Fibroblast of skin of scalp (primary cell): Measurements from ENCODE around the gene ADPGK.

Experiments
- DNase-seq: peaks from one replicate; pipeline ENCODE4 v3.0.0-alpha.2; 2013

Gene ADPGK

DNA sequence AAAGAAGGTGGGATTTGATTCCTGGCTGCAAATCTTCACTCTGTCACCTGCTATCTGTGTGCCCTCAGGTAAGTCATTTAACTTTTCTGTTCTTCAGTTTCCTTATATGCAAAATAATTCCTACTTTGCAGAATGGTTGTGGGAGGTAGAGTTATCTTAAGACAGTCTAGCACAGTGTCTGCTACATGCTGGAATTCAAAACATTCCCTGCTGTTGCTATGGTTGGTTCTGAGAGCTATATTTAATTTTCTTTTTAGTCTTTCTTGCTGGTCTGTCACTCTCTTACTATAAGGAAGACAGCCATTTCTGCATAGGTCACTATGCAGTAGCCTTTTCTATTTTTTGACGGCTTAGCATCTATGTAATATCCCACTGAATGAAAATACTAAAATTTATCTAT is 4.0 kb upstream of the ADPGK start:
- DNase-seq, result peak; percentile 29

DNA sequence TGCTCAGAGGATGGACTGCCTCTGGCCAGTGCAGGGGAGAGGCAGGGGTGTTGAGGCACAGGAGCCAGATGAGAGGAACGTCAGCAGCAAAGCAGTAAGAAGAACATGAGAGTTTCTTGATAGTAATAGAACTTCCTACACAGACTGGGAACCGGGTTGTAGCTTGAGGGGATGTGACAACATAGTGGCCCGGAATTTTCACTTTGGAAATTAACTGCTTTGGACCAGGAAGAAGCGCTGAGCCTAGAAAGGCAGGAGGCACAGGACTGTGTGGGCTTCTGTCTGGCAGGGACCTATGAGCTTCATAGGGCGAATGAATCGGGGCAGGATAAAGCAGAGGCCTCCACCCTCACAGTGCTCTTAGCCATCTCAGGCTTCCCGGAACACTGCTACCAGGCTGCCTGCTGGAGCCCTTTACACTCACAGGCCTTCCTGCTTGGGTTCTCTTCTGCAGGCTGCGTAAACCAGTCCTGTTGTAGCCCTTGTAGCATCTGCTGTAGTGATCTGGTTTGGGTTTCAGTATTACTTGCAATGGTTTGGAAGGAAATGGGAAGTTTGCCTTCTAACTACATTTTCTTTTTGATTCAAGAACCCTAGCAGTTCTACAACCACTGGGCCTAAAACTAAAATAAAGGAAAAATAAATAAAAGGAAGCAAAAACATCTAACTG is 3.3 kb upstream of the ADPGK start:
- DNase-seq, result no peak

DNA sequence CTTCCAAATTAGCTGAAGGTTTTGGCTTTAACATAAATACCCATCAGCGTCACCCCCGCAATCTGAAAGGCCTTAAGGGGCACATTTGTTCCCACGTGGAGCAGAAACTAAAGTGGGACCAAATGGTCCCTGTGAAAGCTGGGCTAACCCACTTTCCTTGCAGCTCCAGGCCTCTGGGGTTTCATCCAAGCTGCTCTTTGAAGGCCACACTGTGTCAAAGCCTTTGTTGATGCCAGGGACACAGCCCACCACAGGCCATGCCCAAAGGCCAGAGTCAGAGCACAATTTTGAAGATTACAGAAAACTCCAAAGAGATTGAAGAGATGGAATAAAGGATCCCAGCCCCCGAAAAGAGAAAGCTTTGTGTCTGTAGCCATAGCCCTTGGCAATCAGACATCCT is 2.7 kb upstream of the ADPGK start:
- no peak for DNase-seq

DNA sequence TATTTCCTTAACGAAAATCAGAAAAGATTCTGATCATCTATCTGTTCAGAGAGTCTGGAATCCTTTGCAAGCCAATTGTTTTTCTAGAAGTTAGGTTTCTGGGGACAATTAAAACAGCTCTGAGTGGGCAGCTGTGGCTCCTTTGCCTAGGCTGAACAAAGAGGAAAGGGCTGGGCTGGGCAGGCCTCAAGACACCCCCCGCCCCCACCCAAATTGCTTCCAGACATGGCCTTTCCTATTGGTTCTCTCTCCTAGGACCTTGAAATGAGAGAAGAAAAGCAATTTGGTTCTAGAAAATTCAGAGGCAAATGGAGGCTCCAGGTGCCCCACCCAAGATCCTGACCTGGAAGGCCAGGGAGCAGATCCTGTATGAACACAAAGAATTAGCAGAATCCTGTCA is 2.3 kb upstream of the ADPGK start:
- DNase-seq, result peak; percentile 64

DNA sequence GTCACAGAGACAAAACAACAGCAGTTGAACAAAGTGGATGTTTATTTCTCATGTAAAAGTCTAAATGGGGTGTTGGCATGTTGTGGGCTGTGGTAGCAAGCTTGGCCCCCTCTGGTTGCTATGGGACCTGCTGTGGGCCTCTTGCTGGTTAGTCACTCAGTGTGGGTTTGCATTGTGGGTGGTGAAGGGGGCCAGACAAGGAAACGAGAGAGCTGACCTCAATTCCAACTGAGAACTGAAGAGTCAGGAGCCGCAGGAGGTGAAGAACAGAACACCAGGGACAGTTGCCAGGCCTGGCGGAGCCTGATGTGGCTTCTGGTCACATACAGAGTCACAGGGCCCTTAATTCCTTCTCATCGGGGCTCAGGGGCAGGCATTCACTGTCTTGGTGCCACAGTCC is 1.9 kb upstream of the ADPGK start:
- peak; percentile 93 for DNase-seq

DNA sequence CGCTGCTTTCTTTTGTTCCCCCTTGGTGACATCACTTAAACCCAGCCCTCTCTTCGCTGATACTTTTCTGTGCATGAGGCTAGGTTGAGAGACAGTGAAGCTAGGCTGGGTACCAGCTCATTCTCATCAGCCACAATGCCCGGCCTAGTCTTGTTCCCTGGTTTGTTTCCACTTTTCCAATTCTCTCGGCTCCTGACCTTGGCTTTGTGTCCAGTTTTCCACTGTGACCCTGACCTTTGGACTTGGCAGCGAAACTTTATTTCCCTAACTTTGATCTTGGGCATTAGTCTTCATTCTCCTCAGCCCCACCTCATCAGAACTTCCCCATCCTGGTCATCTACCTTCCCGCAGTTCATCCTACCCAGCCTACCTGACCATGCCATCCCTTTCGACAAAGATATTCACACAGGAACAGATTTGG is 908 bp upstream of the ADPGK start:
- DNase-seq, result no peak

DNA sequence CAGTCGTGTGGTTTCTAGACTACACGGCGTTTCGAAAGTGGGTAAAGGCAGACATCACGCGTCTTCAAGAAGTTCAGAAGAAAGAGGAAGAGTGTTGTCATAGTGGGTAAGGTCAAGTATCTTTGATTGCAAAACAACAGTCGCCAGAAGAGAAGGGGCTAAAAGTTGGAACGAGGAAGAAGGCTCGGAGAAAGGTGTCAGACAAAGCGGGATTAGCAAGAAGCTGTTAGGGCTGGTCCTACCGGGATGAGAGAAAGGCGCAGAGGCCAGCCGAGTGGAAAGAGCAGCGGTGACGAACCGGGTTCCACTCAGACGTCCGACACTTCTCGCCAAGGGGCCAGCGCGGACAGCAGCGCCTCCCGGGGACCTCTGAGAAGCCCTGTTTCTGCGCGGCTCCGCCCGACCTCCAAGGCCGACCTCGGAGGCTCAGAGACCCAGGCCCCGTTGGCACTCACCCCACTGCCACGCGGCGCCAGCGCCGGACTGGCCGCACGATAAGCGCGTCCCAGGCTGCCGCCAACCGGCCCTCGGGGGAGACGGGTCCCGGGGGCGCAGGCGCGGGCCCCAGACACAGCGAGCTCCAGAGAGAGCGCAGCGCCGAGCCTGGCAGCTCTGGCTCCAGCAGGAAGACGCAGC is 436 bp downstream of the ADPGK start:
- DNase-seq, result no peak

DNA sequence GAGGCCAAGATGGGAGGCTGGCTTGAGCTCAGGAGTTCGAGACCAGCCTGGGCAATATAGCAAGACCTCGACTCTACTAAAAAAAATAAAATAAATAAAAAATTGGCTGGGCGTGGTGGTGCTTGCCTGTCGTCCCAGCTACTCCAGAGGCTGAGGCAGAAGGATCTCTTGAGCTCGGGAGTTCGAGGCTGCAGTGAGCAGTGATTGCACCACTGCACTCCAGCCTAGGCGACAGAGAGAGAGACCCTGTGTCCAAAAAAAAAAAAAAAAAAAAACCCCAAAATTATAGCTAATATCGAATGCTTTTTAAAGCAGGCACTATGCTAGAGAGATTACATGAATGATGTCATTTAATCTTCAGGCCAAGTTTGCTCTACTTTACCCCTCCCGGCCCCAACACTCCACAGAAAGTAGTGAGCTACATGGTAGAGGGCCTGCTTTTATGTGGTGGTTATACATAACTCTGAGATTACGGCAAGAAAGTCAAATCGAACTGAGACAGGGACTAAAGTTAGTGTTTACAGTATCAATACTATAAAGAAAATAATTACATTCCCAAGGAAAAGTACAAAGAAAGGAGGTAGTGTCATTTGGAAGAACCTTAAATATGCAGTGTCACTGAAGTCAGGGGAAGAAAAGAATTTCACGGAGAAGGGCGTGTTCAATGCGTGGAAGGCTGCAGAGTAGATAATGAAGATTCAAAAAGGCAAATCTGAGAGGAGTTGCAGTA is 1.1 kb downstream of the ADPGK start:
- no peak for DNase-seq

DNA sequence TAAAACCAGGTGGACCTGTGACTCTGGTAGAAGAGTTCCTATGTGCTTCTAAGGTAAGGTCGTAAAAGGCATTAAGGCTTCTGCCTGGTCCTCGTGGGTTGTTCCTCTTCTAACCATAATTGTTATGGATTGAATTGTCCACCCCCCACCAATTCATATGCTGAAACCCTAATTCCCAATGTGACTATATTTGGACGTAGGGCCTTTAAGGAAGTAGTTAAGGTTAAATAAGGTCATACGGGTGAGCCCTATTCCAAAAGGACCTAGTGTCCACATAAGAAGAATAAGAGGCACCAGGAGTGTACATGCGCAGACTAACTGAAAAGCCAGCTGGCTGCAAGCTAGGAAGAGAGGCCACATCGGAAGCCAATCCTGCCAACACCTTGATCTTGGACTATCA is 1.9 kb downstream of the ADPGK start:
- DNase-seq, result no peak

DNA sequence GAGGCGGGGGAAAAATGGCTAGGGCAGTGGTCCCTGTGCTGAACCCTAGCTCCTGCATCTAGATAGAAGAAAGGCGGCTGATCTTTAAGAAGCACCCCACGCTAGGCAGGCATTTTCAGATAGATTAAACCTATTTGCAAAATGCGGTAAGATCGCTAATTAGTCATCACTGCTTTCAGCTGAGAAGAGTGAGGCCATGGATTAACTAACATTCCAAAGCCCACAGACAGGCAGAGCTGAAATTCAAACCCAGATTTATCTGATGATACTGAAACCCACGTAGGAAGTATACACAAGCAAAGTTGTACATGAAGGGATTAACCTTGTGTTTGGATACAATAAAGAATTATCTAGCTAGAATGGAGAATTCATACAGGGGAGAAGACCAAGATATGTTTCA is 4.8 kb downstream of the ADPGK start:
- no peak for DNase-seq

DNA sequence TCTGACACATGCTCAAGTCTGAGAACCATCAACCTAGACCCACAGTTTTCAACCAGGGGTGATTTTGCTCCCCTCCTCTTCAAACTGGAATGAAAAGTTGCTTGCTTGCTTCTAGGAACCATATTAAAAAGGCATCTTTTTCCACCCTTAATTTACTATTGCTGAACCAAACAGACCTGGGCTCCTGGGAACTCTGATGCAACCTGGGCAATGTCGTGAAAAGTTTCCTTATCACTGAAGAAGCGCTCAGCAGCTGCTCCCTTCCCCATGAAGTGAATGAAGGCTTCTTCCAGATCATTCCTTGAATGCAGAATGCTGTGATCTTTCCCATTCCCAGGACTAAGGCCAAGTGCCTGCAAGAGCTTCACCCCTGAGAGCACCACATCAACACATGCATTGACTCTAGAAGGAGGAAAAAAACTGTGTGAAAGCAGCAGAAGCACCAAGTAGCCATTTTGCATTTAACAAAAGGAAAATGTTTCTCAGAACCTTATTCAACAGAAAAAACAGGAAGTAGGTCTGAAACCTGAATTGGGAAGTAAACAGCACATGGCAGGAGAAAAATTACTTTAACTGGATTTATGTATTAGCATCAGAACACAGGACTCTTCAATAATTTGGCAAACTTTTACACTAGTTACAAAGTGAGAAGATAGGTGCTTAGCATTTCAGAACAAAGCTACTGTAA is 8.7 kb downstream of the ADPGK start:
- DNase-seq, result no peak

DNA sequence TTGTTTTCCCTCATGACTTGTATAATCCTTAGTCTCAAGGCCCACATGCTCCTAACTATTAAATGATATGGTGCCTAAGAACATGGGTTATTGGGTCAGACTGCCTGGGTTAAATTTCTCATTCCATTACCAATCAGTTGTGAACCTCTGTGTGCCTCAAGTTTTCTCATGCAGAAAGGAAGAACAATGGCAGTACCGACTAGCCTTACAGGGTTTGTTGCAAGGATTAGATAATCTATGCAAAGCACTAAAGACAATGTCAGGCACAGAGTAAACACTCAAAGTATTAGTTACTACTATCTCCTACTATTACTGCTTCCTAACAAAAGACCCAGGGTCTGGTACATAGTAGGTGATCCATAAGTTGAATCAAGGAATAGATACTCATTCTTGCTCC is 12.2 kb downstream of the ADPGK start:
- no peak for DNase-seq

DNA sequence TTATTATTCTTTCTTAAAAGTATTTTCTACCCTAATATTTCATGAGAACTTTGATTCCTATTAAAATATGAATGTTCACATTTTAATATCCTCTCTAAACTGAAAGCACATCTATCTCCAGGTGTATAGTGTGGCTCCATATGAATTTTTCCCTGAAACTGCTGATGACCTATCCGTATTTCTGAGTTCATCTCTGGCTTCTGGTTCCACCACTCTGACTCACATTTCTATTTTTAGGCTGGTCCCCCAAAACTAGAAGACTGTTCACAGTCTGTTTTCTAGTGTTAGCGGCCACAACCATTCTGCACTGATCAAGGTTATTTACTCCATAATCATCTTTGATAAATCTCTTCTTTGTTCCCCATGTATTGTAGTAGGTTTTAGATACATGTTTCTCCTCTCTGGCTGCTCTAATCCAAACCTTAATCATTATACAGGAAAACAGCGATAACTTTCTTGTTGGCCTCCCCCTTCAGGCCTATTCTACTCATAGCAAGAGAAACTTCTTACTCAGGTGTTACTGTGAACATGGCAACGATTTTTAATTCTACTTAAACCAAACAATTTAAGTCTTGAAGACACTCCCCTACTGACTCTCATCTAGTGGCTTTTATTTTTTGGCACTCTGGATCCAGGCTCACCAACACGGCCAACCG is 12.8 kb downstream of the ADPGK start:
- DNase-seq, result no peak

DNA sequence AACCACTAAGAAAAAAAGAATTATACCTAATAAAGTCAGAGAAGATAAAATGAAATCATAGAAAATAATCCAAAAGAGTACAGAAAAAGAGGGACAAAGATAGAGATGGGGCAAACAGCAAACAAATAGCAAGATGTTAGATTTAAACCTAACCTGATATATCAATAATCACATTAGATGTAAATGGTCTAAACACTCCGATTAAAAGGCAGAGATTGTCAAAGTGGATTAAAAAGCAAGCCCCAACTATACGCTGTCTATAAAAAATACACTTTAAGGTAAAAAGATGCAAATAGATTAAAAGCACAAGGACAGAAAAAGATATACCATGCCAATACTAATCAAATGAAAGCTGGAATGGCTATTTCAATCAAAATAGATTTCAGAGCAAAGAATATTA is 16.8 kb downstream of the ADPGK start:
- no peak for DNase-seq

DNA sequence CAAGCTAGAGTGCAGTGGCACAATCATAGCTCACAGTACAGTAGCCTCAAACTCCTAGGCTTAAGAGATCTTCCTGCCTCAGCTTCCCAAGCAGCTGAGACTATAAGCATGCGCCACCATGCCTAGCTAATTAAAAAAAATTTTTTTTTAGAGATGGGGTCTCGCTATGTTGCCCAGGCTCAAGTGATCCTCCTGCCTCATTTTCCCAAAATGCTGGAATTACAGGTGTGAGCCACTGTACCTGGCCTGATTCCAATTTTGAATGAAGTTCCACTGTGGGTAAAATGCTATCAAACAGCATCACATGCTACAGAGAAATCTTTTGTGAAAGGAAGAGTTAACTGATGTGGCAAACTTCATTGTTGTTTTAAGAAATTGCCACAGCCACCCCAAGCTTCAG is 17.5 kb downstream of the ADPGK start:
- no peak for DNase-seq

DNA sequence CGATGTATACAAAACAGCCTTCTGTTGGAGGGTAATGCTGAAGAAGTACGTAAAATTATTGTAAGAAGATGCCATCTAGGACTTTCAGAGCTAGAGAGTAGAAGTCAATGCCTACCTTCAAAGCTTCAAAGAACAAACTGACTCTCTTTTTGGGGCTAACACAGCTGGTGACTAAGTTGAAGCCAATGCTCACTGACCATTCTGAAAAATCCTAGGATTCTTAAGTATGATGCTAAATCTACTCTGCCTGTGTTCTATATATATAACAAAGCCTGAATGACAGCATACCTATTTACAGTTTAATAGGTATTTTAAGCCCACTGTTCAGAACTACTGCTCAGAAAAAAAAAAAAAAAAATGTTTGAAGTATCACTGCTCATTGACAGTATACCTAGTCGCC is 18.9 kb downstream of the ADPGK start:
- no peak for DNase-seq

DNA sequence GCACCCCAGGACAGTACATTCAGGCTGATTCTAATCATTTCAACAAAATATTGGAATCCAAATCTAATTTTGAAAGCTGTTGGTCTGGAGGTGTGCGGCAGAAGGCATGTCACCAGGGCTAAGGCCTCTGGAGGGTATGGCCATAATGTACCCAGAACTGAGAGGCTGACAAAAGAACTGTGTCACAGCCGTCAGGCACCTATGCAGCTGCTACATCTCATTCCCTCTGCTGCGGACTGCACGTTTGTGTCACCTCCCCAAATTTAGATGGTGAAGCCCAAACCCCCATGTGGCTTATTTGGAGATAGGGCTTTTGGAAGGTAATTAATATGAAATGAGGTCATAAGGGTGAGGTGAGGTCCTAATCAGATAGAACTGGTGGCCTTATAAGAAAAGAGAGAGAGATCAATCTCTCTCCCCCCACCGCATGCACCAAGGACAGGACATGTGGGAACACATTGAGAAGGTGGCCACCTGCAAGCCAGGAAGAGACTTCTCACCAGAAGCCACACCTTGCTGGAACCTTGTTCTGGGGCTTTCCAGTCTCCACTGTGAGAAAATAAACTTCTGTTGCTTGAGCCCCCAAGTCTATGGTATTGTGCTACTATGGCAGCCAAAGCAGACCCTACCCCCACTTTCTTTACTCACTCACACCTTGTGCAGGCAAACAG is 22.8 kb downstream of the ADPGK start:
- DNase-seq, result no peak

DNA sequence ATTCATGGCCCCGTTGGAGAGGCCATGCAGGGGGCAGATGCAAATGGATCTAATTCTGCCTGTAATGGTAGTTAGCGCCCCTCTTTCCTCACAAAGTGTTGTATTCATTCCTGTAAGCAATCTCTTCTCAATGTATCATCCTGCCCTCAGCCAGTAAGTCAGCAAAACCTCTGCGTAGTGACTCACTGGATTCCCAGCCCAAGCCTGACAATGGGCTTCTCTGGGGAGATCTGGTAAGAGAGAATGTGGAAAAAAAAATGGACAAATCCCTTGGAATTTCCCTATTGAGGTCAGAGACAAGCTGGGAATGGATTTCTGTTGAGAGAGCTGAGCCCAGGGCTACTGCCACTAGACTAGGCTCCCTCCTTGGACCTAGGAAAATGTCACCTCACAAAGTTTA is 25.4 kb downstream of the ADPGK start:
- peak; percentile 97 for DNase-seq

DNA sequence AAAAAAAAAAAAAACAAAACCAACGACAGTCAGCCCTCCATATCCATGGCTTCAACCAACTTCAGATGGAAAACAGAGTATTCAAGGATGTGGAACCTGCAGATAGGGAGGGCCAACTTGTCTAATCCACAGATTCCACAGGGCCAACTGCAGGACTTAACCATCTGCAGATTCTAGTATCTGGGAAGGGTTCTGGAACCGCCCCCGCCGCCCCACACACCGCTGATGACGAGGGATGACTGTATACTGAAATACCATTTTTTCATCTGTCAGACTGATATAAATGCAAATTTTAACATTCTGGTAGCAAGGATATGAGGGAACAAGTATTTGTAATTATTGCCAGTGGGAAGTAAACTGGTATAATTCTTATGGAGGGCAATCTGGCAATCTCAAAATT is 29.5 kb downstream of the ADPGK start:
- DNase-seq, result no peak

DNA sequence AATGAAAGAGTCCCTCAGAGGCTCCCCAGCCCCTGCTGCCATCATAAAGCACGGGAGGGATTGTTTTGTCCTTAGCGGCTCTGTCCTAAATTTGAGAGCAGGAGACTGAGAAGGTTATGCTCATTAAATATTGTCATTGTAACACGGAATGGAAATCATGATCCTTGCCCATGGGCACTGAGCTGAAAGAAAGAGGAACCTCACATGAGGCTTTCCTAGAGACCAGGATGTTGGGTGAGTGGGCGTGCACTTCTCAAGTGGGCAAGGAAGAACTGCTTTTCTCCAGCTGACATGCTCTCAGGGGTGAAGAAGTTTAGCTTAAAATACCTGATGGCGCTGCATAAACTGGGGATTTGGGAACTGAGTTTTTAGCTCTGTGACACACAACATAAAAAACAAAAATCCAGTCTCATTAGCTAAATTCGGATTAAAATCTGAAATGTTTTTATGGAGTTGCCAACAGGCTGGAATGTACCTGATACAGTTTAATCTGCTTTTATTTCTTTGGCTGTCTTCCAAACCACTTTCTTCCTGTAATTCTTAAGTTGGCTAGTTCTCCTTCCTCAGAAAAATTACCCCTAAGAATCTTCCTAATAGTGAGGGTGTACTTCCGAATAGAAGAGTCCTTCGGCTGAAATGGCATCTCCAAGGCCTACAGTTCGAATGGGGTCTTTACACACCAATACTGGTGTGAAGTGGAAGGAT is 31.7 kb downstream of the ADPGK start:
- DNase-seq, result no peak

DNA sequence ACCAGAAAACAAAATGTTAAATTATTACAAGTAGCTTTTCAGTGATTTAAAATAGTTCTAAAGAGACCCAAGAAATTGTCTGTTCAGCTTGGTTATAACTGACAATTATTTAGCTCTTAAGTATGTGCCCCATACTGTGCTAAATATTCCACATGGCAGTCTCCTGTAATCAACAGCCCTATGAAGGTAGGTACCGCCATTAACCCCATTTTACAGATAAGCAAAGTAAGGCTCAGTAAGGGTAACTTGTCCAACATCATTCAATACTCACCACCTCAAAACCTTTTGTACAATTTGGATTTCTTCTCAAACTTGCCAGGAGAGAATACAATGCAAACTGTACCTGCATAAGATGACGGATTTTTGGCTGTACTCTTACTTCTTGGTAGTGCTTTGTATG is 33.9 kb downstream of the ADPGK start:
- DNase-seq, result no peak

DNA sequence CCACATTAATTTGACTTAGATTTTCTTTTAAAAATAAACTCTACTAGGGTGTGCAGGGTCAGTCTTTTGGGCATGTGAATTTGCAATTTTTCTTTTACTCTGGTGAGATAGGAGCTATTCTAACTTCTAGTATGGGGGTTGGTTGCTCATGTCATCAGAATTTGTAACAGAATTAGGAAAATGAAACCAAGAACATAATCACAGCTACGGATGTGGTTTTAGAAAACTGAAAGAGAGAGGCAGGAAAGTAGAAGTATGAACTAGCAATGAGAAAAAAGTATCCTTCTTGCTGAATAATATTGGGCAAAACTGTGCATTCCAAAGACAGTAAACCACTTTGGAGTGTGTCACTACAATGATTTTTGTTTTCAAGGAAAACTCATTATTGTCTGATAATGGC is 43.3 kb downstream of the ADPGK start:
- no peak for DNase-seq
